ENCODE data around the gene PRRC2A.

Gene PRRC2A

GRCh38 chr6:31640612-31641011, 20.1 kb downstream of the PRRC2A start:
- H3K79me2 ChIP-seq (ENCODE audit: insufficient read depth, low read depth) = no peaks in the 10 kb centered on the region
- no peak overlapping the region for H2AFZ ChIP-seq (ENCODE audit: low read depth)
- no peak for TF ChIP-seq CTCF (conservative IDR thresholded peaks at IDR 0.05; ENCODE audit: low read depth, low read length)
- H3K36me3 ChIP-seq (ENCODE audit: insufficient read depth) = no peaks in the 10 kb centered on the region
- H3K27me3 ChIP-seq (ENCODE audit: insufficient read depth, low read depth) = no peaks in the 10 kb centered on the region
- no peak overlapping the region for H3K4me2 ChIP-seq
- H3K27ac ChIP-seq = no peak overlapping the region
- H3K4me1 ChIP-seq (ENCODE audit: low read depth, poor library complexity, severe bottlenecking) = peaks cover under 1% of the 10 kb centered on the region
- no peak overlapping the region for H3K9ac ChIP-seq
- H4K20me1 ChIP-seq (ENCODE audit: insufficient read depth) = no peaks in the 10 kb centered on the region
- H3K4me3 ChIP-seq (IDR thresholded peaks at IDR 0.05; ENCODE audit: insufficient read depth, low read depth, low read length) = no peak overlapping the region

GRCh38 chr6:31641370-31641769, 20.9 kb downstream of the PRRC2A start:
- H3K36me3 ChIP-seq (ENCODE audit: insufficient read depth) = no peaks in the 10 kb centered on the region
- TF ChIP-seq CTCF (conservative IDR thresholded peaks at IDR 0.05; ENCODE audit: low read depth, low read length) = no peak
- no peaks in the 10 kb centered on the region for H4K20me1 ChIP-seq (ENCODE audit: insufficient read depth)

GRCh38 chr6:31642798-31643570, 22.5 kb downstream of the PRRC2A start:
- peaks cover 3% of the 10 kb centered on the region for H3K4me1 ChIP-seq (ENCODE audit: low read depth, poor library complexity, severe bottlenecking)
- no peak overlapping the region for H3K9ac ChIP-seq
- H3K27me3 ChIP-seq (ENCODE audit: insufficient read depth, low read depth) = no peaks in the 10 kb centered on the region
- no peak for TF ChIP-seq CTCF (conservative IDR thresholded peaks at IDR 0.05; ENCODE audit: low read depth, low read length)
- no peak overlapping the region for H3K4me2 ChIP-seq
- H3K79me2 ChIP-seq (ENCODE audit: insufficient read depth, low read depth) = no peaks in the 10 kb centered on the region
- no peak overlapping the region for H3K4me3 ChIP-seq (IDR thresholded peaks at IDR 0.05; ENCODE audit: insufficient read depth, low read depth, low read length)
- H2AFZ ChIP-seq (ENCODE audit: low read depth) = no peak overlapping the region
- peaks cover 3% of the 10 kb centered on the region; the same call in 1 of the 2 replicates for H3K36me3 ChIP-seq (ENCODE audit: insufficient read depth)
- no peaks in the 10 kb centered on the region for H4K20me1 ChIP-seq (ENCODE audit: insufficient read depth)
- H3K27ac ChIP-seq = no peak overlapping the region

More at GRCh38 chr6:31641370-31641769, 20.9 kb downstream of the PRRC2A start:
- Histone ChIP-seq H3K4me2 (no peak overlapping the region), H3K27me3 (ENCODE audit: insufficient read depth, low read depth) (no peaks in the 10 kb centered on the region), H3K4me1 (ENCODE audit: low read depth, poor library complexity, severe bottlenecking) (peaks cover 3% of the 10 kb centered on the region), H3K79me2 (ENCODE audit: insufficient read depth, low read depth) (no peaks in the 10 kb centered on the region), H3K27ac (no peak overlapping the region), H3K9ac (no peak overlapping the region), H3K4me3 (IDR thresholded peaks at IDR 0.05; ENCODE audit: insufficient read depth, low read depth, low read length) (no peak overlapping the region), H2AFZ (ENCODE audit: low read depth) (no peak overlapping the region)

GRCh38 chr6:31643818-31644454, 23.4 kb downstream of the PRRC2A start:
- H3K9ac ChIP-seq = no peak overlapping the region
- TF ChIP-seq CTCF (conservative IDR thresholded peaks at IDR 0.05; ENCODE audit: low read depth, low read length) = no peak
- no peak overlapping the region for H3K4me3 ChIP-seq (IDR thresholded peaks at IDR 0.05; ENCODE audit: insufficient read depth, low read depth, low read length)
- peaks cover 3% of the 10 kb centered on the region for H3K4me1 ChIP-seq (ENCODE audit: low read depth, poor library complexity, severe bottlenecking)
- H3K27me3 ChIP-seq (ENCODE audit: insufficient read depth, low read depth) = no peaks in the 10 kb centered on the region
- H3K4me2 ChIP-seq = no peak overlapping the region
- no peaks in the 10 kb centered on the region for H3K79me2 ChIP-seq (ENCODE audit: insufficient read depth, low read depth)
- H3K27ac ChIP-seq = no peak overlapping the region
- no peak overlapping the region for H2AFZ ChIP-seq (ENCODE audit: low read depth)
- H4K20me1 ChIP-seq (ENCODE audit: insufficient read depth) = no peaks in the 10 kb centered on the region
- peaks cover 3% of the 10 kb centered on the region; the same call in 1 of the 2 replicates for H3K36me3 ChIP-seq (ENCODE audit: insufficient read depth)
